ENCODE measurements around the gene ADAM19.

ADAM19 gene

GRCh38 chr5:157481265-157481664 lies 94.3 kb downstream of the ADAM19 start:
- H3K4me1 ChIP-seq (ENCODE audit: control insufficient read depth in 1 of 2, insufficient read depth in 2 of 2, low read length in 2 of 2), result peaks cover 13 to 14% of the 10 kb centered on the region in 2 donors
- no peak overlapping the region for H3K9ac ChIP-seq (ENCODE audit: low read depth in 1 of 2, low read length in 2 of 2)
- H3K27me3 ChIP-seq (ENCODE audit: control insufficient read depth in 1 of 2, insufficient read depth in 2 of 2, low read length in 2 of 2), result no peaks in the 10 kb centered on the region
- H3K36me3 ChIP-seq (ENCODE audit: control insufficient read depth in 1 of 2, insufficient read depth in 2 of 2, low read length in 2 of 2), result peaks cover 6 to 12% of the 10 kb centered on the region in 2 donors
- H3K4me3 ChIP-seq (ENCODE audit: low read depth in 1 of 2, low read length in 2 of 2), result no peak overlapping the region
- H3K9me3 ChIP-seq (ENCODE audit: control insufficient read depth in 1 of 2, low read length in 2 of 2), result no peaks in the 10 kb centered on the region
- no peak overlapping the region for H3K27ac ChIP-seq (ENCODE audit: low read depth, low read length)

- Histone ChIP-seq H3K9ac (ENCODE audit: low read depth in 1 of 2, low read length in 2 of 2) (no peak overlapping the region), H3K27me3 (ENCODE audit: control insufficient read depth in 1 of 2, insufficient read depth in 2 of 2, low read length in 2 of 2) (no peaks in the 10 kb centered on the region), H3K27ac (ENCODE audit: low read depth, low read length) (no peak overlapping the region), H3K9me3 (ENCODE audit: control insufficient read depth in 1 of 2, low read length in 2 of 2) (no peaks in the 10 kb centered on the region), H3K36me3 (ENCODE audit: control insufficient read depth in 1 of 2, insufficient read depth in 2 of 2, low read length in 2 of 2) (peaks cover 6 to 8% of the 10 kb centered on the region in 2 donors), H3K4me1 (ENCODE audit: control insufficient read depth in 1 of 2, insufficient read depth in 2 of 2, low read length in 2 of 2) (peaks cover 8 to 13% of the 10 kb centered on the region in 2 donors), H3K4me3 (ENCODE audit: low read depth in 1 of 2, low read length in 2 of 2) (no peak overlapping the region)
These were observed 95.7 kb downstream of the ADAM19 start for GRCh38 chr5:157479612-157480510.

- Histone ChIP-seq H3K36me3 (ENCODE audit: control insufficient read depth in 1 of 2, insufficient read depth in 2 of 2, low read length in 2 of 2) (peaks cover 6 to 8% of the 10 kb centered on the region in 2 donors), H3K27ac (ENCODE audit: low read depth, low read length) (no peak overlapping the region), H3K9me3 (ENCODE audit: control insufficient read depth in 1 of 2, low read length in 2 of 2) (no peaks in the 10 kb centered on the region), H3K4me3 (ENCODE audit: low read depth in 1 of 2, low read length in 2 of 2) (no peak overlapping the region), H3K4me1 (ENCODE audit: control insufficient read depth in 1 of 2, insufficient read depth in 2 of 2, low read length in 2 of 2) (peaks cover 8 to 13% of the 10 kb centered on the region in 2 donors), H3K9ac (ENCODE audit: low read depth in 1 of 2, low read length in 2 of 2) (no peak overlapping the region), H3K27me3 (ENCODE audit: control insufficient read depth in 1 of 2, insufficient read depth in 2 of 2, low read length in 2 of 2) (no peaks in the 10 kb centered on the region)
These were observed 96.4 kb downstream of the ADAM19 start for GRCh38 chr5:157479166-157479565.

GRCh38 chr5:157478726-157479125 lies 96.8 kb downstream of the ADAM19 start:
- Histone ChIP-seq H3K4me3 (ENCODE audit: low read depth in 1 of 2, low read length in 2 of 2) (no peak overlapping the region), H3K4me1 (ENCODE audit: control insufficient read depth in 1 of 2, insufficient read depth in 2 of 2, low read length in 2 of 2) (peaks cover 8 to 13% of the 10 kb centered on the region in 2 donors), H3K9ac (ENCODE audit: low read depth in 1 of 2, low read length in 2 of 2) (no peak overlapping the region), H3K27me3 (ENCODE audit: control insufficient read depth in 1 of 2, insufficient read depth in 2 of 2, low read length in 2 of 2) (no peaks in the 10 kb centered on the region), H3K36me3 (ENCODE audit: control insufficient read depth in 1 of 2, insufficient read depth in 2 of 2, low read length in 2 of 2) (peaks cover 6 to 8% of the 10 kb centered on the region in 2 donors), H3K27ac (ENCODE audit: low read depth, low read length) (no peak overlapping the region), H3K9me3 (ENCODE audit: control insufficient read depth in 1 of 2, low read length in 2 of 2) (no peaks in the 10 kb centered on the region)

GRCh38 chr5:157477814-157478494 lies 97.6 kb downstream of the ADAM19 start:
- peaks cover 8 to 13% of the 10 kb centered on the region in 2 donors for H3K4me1 ChIP-seq (ENCODE audit: control insufficient read depth in 1 of 2, insufficient read depth in 2 of 2, low read length in 2 of 2)
- H3K9ac ChIP-seq (ENCODE audit: low read depth in 1 of 2, low read length in 2 of 2), result no peak overlapping the region
- no peaks in the 10 kb centered on the region for H3K9me3 ChIP-seq (ENCODE audit: control insufficient read depth in 1 of 2, low read length in 2 of 2)
- no peak overlapping the region for H3K4me3 ChIP-seq (ENCODE audit: low read depth in 1 of 2, low read length in 2 of 2)
- peaks cover 6 to 8% of the 10 kb centered on the region in 2 donors for H3K36me3 ChIP-seq (ENCODE audit: control insufficient read depth in 1 of 2, insufficient read depth in 2 of 2, low read length in 2 of 2)
- H3K27me3 ChIP-seq (ENCODE audit: control insufficient read depth in 1 of 2, insufficient read depth in 2 of 2, low read length in 2 of 2), result no peaks in the 10 kb centered on the region
- H3K27ac ChIP-seq (ENCODE audit: low read depth, low read length), result no peak overlapping the region

GRCh38 chr5:157476702-157477408 lies 98.7 kb downstream of the ADAM19 start:
- H3K4me1 ChIP-seq (ENCODE audit: control insufficient read depth in 1 of 2, insufficient read depth in 2 of 2, low read length in 2 of 2), result peaks cover 8 to 13% of the 10 kb centered on the region in 2 donors
- no peaks in the 10 kb centered on the region for H3K9me3 ChIP-seq (ENCODE audit: control insufficient read depth in 1 of 2, low read length in 2 of 2)
- no peak overlapping the region for H3K4me3 ChIP-seq (ENCODE audit: low read depth in 1 of 2, low read length in 2 of 2)
- no peak overlapping the region for H3K27ac ChIP-seq (ENCODE audit: low read depth, low read length)
- H3K27me3 ChIP-seq (ENCODE audit: control insufficient read depth in 1 of 2, insufficient read depth in 2 of 2, low read length in 2 of 2), result no peaks in the 10 kb centered on the region
- peaks cover 6 to 8% of the 10 kb centered on the region in 2 donors for H3K36me3 ChIP-seq (ENCODE audit: control insufficient read depth in 1 of 2, insufficient read depth in 2 of 2, low read length in 2 of 2)
- H3K9ac ChIP-seq (ENCODE audit: low read depth in 1 of 2, low read length in 2 of 2), result no peak overlapping the region

- H3K4me1 ChIP-seq (ENCODE audit: control insufficient read depth in 1 of 2, insufficient read depth in 2 of 2, low read length in 2 of 2), result peaks cover 8 to 13% of the 10 kb centered on the region in 2 donors
- no peak overlapping the region for H3K9ac ChIP-seq (ENCODE audit: low read depth in 1 of 2, low read length in 2 of 2)
- no peak overlapping the region for H3K27ac ChIP-seq (ENCODE audit: low read depth, low read length)
- H3K4me3 ChIP-seq (ENCODE audit: low read depth in 1 of 2, low read length in 2 of 2), result no peak overlapping the region
- H3K27me3 ChIP-seq (ENCODE audit: control insufficient read depth in 1 of 2, insufficient read depth in 2 of 2, low read length in 2 of 2), result no peaks in the 10 kb centered on the region
- H3K36me3 ChIP-seq (ENCODE audit: control insufficient read depth in 1 of 2, insufficient read depth in 2 of 2, low read length in 2 of 2), result no peaks in the 10 kb centered on the region
- no peaks in the 10 kb centered on the region for H3K9me3 ChIP-seq (ENCODE audit: control insufficient read depth in 1 of 2, low read length in 2 of 2)
These were observed 100.1 kb downstream of the ADAM19 start for GRCh38 chr5:157475432-157475831.

- H3K9me3 ChIP-seq (ENCODE audit: control insufficient read depth in 1 of 2, low read length in 2 of 2), result no peaks in the 10 kb centered on the region
- peaks cover 8 to 13% of the 10 kb centered on the region in 2 donors for H3K4me1 ChIP-seq (ENCODE audit: control insufficient read depth in 1 of 2, insufficient read depth in 2 of 2, low read length in 2 of 2)
- no peak overlapping the region for H3K9ac ChIP-seq (ENCODE audit: low read depth in 1 of 2, low read length in 2 of 2)
- H3K36me3 ChIP-seq (ENCODE audit: control insufficient read depth in 1 of 2, insufficient read depth in 2 of 2, low read length in 2 of 2), result no peaks in the 10 kb centered on the region
- H3K4me3 ChIP-seq (ENCODE audit: low read depth in 1 of 2, low read length in 2 of 2), result no peak overlapping the region
- no peaks in the 10 kb centered on the region for H3K27me3 ChIP-seq (ENCODE audit: control insufficient read depth in 1 of 2, insufficient read depth in 2 of 2, low read length in 2 of 2)
- H3K27ac ChIP-seq (ENCODE audit: low read depth, low read length), result no peak overlapping the region
These were observed 101.9 kb downstream of the ADAM19 start for GRCh38 chr5:157473383-157474320.

- Histone ChIP-seq H3K27ac (ENCODE audit: low read depth, low read length) (no peak overlapping the region), H3K4me3 (ENCODE audit: low read depth in 1 of 2, low read length in 2 of 2) (no peak overlapping the region), H3K9ac (ENCODE audit: low read depth in 1 of 2, low read length in 2 of 2) (no peak overlapping the region), H3K27me3 (ENCODE audit: control insufficient read depth in 1 of 2, insufficient read depth in 2 of 2, low read length in 2 of 2) (no peaks in the 10 kb centered on the region), H3K9me3 (ENCODE audit: control insufficient read depth in 1 of 2, low read length in 2 of 2) (no peaks in the 10 kb centered on the region), H3K36me3 (ENCODE audit: control insufficient read depth in 1 of 2, insufficient read depth in 2 of 2, low read length in 2 of 2) (no peaks in the 10 kb centered on the region), H3K4me1 (ENCODE audit: control insufficient read depth in 1 of 2, insufficient read depth in 2 of 2, low read length in 2 of 2) (no peaks in the 10 kb centered on the region)
These were observed 103.9 kb downstream of the ADAM19 start for GRCh38 chr5:157471709-157472108.
